Stimulated activated CD8-positive, alpha-beta memory T cell treated with anti-CD3 and anti-CD28 coated beads, Interleukin-15, amount 100 ng/mL, for 1 hour (primary cell): Measurements from ENCODE around the gene BZW1.

Experiments
- DNase-seq: peaks from one replicate; pipeline ENCODE4 v3.0.0-alpha.2; 2020; ENCODE audit warnings: low read depth

Gene BZW1

GRCh38 chr2:200839513-200839912 lies 27.8 kb downstream of the BZW1 start:
- no peak for DNase-seq

- DNase-seq = no peak
Measured at GRCh38 chr2:200843993-200844948, 32.6 kb downstream of the BZW1 start.

GRCh38 chr2:200845194-200845593 lies 33.5 kb downstream of the BZW1 start:
- no peak for DNase-seq

- no peak for DNase-seq
Measured at GRCh38 chr2:200845669-200846325, 34.1 kb downstream of the BZW1 start.

- no peak for DNase-seq
Measured at GRCh38 chr2:200847269-200847668, 35.6 kb downstream of the BZW1 start.

GRCh38 chr2:200847939-200848338 lies 36.2 kb downstream of the BZW1 start:
- DNase-seq = no peak

- no peak for DNase-seq
Measured at GRCh38 chr2:200850512-200851256, 39.0 kb downstream of the BZW1 start.

GRCh38 chr2:200851398-200852248 lies 39.9 kb downstream of the BZW1 start:
- DNase-seq = no peak

GRCh38 chr2:200852605-200853004 lies 40.9 kb downstream of the BZW1 start:
- no peak for DNase-seq

- no peak for DNase-seq
Measured at GRCh38 chr2:200856806-200857205, 45.1 kb downstream of the BZW1 start.

GRCh38 chr2:200860092-200860795 lies 48.5 kb downstream of the BZW1 start:
- DNase-seq = no peak

GRCh38 chr2:200861617-200862155 lies 50.0 kb downstream of the BZW1 start:
- DNase-seq = no peak

- peak; percentile 20 for DNase-seq
Measured at GRCh38 chr2:200862532-200863000, 50.9 kb downstream of the BZW1 start.

- DNase-seq = no peak
Measured at GRCh38 chr2:200863782-200864175, 52.1 kb downstream of the BZW1 start.

GRCh38 chr2:200864176-200865034 lies 52.7 kb downstream of the BZW1 start, which contains the start of gene CLK1:
Gene CLK1 (minus strand): TSS chr2:200864658. CDS start chr2:200861862, 2,796 bp downstream.
- peak; percentile 95 for DNase-seq

- no peak for DNase-seq
Measured at GRCh38 chr2:200869014-200869413, 57.3 kb downstream of the BZW1 start.

- DNase-seq = no peak
Measured at GRCh38 chr2:200871151-200871550, 59.4 kb downstream of the BZW1 start.

- no peak for DNase-seq
Measured at GRCh38 chr2:200873560-200873959, 61.9 kb downstream of the BZW1 start.
